ENCODE measurements around the gene RPL13.

Gene RPL13

DNA sequence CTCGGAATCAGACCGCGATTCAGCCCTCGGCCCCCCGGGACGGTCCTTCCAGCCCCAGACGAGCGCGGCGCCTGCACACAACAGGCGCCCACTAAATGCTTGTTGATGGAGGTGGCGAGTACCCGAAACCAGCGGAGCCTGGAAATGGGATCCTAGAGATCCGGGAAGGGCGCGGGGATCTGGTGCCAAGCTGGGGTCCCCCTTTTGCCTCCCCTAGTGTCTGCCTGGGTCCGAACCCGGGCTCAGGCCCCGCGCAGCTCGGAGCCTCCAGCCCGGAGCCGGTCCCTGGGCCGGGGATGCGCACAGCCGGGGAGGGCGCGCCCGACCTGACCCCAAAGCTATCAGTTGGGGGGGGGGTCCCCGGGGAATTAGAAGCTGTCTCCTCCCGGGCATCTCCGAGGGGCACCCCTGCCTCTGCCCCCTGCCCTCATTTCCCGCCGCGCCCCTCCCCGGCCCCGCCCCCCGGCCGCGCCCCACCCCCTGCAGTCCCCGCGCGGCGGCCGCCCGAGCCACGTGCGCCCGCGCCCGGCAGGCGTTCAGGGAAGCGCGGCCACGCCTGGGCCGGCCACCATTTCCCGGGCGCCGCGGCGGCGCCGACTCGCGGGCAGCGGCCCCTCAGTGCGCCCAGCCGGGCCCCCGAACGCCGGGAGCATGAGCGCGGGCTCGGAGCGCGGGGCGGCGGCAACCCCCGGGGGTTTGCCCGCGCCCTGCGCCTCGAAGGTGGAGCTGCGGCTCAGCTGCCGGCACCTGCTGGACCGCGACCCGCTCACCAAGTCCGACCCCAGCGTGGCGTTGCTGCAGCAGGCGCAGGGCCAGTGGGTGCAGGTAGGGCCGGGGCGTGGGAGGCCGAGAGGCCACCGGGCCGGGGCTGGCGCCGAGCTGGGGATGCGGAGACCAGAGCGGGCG lies 15.0 kb downstream of the RPL13 start, which contains the start of gene CPNE7:
TSS of gene CPNE7 (plus strand) at position 512 of the 906 bp plus-strand sequence. CDS start at position 652, 140 bp downstream.
- DNase-seq (ENCODE audit: extremely low read depth, low read depth), result no peak
- TF ChIP-seq, protein P1, sequence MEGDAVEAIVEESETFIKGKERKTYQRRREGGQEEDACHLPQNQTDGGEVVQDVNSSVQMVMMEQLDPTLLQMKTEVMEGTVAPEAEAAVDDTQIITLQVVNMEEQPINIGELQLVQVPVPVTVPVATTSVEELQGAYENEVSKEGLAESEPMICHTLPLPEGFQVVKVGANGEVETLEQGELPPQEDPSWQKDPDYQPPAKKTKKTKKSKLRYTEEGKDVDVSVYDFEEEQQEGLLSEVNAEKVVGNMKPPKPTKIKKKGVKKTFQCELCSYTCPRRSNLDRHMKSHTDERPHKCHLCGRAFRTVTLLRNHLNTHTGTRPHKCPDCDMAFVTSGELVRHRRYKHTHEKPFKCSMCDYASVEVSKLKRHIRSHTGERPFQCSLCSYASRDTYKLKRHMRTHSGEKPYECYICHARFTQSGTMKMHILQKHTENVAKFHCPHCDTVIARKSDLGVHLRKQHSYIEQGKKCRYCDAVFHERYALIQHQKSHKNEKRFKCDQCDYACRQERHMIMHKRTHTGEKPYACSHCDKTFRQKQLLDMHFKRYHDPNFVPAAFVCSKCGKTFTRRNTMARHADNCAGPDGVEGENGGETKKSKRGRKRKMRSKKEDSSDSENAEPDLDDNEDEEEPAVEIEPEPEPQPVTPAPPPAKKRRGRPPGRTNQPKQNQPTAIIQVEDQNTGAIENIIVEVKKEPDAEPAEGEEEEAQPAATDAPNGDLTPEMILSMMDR (IDR thresholded peaks at IDR 0.05; ENCODE audit: low read depth, low read length), result no peak

DNA sequence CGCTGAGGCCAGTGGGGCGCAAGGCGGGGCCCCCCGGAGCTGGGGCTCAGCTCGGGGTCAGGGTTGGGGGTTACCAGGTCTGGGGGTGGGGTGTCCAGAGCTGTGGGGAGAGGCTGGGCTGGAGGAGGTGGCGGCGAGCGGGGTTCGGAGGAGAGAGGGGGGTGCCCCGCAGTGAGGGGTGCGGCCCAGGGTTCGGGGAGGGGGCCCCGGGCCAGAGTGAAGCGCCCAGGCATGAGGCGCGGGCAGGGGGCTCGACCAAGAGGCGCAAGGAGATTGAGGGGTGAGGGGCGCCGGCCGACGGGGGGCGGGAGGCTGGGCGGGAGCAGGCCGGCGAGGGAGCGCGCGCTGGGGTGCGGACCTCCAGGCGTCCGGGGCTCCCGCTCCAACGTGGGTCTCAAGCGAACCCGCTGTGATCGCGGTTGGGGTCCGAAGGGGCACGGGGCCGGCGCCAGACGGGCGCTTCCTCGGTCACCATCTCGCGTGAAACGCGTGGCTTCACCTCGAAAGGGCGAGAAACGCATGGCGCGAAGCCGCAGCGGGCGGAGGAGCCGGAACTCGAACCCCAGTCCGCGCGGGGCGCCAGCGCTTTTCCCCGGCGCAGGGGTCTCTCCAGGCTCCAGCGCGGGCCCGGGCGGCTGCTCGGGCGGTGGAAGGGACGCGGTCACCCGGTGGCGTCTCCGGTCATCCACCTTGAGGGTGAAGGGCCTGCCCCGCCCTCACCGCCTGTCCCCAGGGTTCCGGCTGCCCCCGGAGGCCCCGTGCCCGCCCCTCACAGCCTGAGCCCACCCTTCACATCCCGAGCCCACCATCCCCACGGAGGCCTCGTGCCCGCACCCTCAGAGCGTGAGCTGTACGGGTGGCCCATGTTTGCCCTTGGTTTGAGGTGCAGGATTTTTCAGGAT lies 15.9 kb downstream of the RPL13 start:
- DNase-seq (ENCODE audit: extremely low read depth, low read depth), result no peak
- TF ChIP-seq, protein P1 (IDR thresholded peaks at IDR 0.05; ENCODE audit: low read depth, low read length), result no peak

DNA sequence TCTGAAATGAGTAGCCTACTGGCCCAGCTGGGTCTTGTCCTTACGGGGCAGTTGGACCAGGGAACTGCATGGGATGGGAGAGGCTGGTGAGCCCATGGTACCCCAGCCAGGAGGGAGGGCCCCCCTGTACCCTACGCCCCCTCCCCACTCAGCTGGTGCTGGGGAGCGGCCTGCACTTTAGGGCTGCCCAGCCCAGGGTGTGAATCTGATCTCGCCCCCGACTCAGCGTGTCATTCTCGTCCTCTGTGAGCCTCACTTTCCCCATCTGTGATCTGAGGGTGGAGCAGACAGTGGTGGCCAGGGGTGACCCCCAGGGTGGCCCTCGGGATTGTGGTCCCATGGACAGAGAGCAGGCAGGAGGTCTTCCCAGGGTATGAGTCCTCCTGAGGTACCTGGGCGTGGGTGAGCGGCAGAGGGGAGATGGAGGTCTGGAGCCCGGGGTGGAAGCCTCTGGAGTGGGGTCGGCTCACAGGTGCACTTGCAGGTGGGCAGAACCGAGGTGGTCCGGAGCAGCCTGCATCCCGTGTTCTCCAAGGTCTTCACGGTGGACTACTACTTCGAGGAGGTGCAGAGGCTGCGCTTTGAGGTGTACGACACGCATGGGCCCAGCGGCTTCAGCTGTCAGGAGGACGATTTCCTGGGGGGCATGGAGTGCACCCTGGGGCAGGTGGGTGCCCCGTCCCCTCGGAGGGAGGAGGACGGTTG lies 16.7 kb downstream of the RPL13 start:
- TF ChIP-seq, protein P1 (IDR thresholded peaks at IDR 0.05; ENCODE audit: low read depth, low read length), result no peak
- no peak for DNase-seq (ENCODE audit: extremely low read depth, low read depth)

DNA sequence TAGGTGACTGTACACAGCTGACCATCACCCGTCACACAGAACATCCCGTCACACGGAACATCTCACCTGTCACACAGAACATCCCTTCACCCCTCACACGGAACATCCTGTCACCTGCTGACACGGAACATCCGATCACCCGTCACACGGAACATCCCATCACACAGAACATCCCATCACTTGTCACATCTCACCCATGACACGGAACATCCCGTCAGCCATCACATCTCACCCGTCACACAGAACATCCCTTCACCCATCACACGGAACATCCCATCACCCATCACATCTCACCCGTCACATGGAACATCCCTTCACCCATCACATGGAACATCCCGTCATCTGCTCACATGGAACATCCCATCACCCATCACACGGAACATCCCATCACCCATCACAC lies 18.9 kb downstream of the RPL13 start:
- no peak for DNase-seq (ENCODE audit: extremely low read depth, low read depth)
- TF ChIP-seq, protein P1 (IDR thresholded peaks at IDR 0.05; ENCODE audit: low read depth, low read length), result no peak

DNA sequence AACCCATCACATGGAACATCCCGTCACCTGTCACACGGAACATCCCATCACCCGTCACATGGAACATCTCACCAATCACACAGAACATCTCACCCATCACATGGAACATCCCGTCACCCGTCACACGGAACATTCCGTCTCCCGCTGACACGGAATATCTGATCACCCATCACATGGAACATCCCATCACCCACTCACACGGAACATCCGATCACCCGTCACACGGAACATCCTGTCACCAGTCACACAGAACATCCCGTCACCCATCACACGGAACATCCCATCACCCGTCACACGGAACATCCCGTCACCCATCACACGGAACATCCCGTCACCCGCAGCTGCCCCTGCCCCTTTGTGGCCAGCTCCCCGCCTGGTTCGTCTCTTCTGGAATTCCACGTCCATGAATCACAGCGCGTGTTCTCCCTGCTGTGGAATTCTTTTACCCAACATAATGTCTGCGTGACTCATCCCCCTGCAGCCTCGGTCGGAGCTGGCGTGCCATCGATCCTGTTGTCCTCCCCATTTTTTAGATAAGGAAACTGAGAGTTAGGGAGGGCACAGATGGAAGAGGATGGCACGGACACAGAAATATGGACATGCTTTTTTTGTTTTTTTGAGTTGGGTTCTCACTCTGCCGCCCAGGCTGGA lies 20.7 kb downstream of the RPL13 start:
- peak; percentile 79 for DNase-seq (ENCODE audit: extremely low read depth, low read depth)
- TF ChIP-seq, protein P1 (IDR thresholded peaks at IDR 0.05; ENCODE audit: low read depth, low read length), result no peak

DNA sequence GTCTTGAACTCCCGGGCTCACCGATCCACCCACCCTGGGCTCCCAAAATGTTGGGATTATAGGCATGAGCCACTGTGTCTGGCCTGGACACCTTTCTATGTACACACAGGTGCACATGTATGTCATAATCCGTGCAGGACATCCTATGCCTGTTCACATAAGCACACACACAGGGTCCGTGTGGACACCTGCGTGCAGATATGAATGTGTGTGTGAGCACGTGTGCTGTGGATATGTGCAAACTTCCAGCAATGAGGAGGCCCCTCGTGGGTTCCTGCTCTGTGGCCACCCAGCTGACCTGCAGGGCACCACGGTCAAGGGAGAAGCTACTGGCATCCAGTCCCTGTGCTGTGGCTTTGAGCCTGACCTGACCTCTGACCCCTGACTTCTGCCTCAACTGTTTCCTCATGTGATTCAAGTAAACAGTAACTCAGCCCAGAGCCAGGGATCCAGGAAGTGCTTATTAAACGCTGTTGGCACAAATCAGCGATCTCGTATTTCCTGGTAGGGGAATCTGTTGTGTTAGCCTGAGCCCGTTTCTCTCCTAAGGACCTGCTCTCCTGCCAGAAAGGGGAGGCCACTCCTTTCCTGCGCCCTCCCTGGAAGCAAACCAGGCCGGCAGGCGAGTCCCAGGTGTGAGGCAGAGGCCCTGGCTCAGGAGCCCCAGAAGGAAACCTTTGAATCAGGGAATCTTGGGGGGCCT lies 21.5 kb downstream of the RPL13 start:
- DNase-seq (ENCODE audit: extremely low read depth, low read depth), result peak; percentile 48
- TF ChIP-seq, protein P1 (IDR thresholded peaks at IDR 0.05; ENCODE audit: low read depth, low read length), result no peak
